ENCODE data around the gene NKX2-3.
A peak's percentile ranks its signal among the peaks of the same experiment; 100 is the strongest.

Gene NKX2-3

DNA sequence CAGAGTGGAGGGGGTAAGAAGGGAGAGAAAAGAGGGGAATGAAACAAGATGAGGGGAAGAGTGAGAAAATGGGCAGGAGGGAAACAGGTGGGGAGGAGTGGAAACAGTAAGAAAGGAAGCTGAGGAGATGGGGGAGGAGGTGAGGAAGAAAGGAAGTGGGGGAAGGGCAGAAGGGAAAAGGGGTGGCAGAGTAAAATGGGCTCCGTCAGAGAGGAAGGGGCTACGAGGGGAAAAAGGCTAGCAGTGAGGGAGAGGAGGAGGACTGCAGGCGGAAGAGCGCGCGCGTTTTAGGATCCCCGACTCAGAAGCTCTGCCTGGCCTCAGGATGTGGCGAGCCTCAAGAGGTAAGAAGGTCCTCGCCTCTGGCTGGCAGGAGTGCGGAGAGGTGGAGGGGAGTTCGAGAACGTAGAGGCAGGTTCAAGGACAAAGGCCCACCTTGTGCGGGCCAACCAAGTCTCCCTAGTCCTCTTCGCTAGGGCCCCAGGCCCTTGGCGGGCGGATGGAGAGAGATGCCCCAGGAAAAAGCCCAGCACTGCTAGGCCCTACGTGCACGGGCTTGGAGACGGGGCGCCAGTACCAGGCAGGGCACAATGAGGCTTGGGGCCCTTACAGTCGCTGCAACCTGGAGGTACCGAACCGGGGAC lies 5.8 kb upstream of the NKX2-3 start:
- ATAC-seq = no peak

DNA sequence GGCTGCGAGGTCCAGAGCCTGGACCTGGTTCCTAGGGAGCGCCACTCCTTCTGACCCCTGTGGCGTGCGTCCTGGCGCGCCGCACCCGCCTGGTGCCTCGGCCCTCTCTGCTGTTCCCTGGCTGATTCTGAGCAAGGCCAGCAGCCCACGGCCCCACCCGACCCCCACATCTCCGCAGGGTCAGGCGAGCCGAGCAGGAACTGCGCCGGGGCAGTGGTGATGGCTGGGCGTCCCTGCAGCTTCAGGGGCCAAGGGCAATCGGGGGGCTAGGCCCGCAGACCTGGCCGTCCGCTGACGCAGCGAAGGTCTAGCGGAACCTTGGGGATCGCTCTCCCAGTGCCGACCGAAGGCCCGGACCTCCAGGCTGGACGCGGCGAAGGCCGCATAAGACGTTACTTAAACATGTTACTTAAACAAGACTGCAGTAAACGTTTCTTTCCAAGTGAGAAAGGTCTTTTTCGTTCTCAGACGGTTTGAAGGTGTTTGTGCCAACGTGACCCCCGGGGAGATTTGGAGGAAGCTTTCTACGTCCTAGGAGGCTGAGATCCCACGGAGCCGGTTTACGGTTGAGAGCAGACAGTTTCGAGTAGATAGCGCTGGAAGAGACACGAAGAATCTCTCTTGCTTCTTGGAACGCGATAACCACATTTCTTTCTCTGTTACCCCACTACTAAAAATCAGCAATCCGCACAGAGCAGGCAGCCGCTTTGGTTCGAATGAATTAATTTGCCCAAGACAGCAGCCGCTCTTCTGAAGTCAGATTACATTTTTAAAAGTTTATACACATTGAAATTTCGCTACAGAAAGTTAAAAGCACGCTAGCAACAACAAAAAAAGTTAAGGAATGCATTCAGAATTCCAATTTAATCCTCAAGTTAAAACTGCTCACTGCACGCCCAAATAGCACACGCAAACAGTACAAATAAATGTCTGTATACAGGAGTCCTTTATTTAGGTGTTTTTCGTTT lies 4.9 kb upstream of the NKX2-3 start:
- no peak for ATAC-seq

DNA sequence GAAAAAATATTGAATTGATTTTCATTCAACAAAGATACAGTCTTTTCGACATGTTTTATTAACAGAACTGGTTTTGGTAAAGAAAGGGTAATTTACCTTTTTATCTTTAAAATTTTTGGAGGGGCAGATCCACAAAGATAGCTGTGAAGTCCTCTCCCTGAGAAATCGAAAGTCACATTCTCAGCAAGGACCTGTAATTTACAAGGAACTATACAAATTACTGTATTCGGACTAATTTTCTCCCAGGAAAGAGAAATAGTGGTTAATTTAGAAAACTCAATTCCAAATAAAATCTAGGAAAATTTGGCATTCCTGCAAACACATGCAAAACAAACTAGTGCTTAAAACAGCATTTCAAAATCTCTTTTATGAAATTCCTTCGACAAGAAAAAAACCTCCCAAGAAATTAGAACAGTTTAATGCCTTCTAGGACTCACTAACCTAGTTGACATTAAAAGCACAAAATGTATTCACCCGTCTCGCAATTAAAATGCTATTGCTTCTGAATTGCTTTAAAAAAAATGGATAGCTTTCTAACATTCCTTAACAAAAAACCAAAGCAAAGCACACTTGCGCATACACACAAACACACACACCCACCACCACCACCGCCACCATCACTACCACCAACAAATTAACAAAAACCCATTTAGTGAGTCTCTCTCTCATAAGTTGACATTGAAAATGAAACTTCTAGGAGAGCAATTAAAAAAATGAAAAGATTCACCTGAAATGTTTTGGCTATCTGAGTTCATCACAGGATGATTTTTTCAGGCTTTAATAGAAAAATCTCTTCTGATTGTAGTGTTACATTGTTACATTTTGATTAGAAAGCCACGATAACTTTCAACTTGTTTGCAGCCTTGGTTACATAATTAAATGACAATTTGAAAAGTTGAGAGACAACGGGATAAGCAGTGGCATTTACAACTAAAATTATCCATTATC lies 4.0 kb upstream of the NKX2-3 start:
- ATAC-seq = no peak

DNA sequence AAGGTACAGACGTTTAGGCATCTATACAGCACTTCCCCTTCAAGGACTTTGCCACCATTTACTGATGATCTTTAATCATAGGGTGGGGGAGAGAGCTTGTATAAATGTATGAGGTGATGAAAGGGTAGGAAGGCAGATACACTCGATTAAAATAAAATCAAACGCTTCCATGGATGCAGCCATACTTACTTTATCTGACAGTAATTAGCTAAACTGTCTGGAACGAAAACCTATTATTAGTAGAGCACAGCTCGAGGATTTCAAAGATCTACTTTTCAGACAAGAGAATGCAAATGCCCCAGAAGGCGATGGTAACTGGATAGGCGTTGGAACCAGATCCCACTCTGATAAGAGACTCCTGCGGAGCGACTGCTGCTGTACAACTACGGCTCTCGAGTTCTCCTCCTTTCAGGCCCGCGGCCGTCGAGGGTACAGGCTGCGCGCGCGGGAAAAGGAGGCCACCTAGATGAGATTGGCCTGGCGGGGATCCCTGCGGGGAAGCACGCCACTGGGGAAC lies 3.1 kb upstream of the NKX2-3 start:
- no peak for ATAC-seq

DNA sequence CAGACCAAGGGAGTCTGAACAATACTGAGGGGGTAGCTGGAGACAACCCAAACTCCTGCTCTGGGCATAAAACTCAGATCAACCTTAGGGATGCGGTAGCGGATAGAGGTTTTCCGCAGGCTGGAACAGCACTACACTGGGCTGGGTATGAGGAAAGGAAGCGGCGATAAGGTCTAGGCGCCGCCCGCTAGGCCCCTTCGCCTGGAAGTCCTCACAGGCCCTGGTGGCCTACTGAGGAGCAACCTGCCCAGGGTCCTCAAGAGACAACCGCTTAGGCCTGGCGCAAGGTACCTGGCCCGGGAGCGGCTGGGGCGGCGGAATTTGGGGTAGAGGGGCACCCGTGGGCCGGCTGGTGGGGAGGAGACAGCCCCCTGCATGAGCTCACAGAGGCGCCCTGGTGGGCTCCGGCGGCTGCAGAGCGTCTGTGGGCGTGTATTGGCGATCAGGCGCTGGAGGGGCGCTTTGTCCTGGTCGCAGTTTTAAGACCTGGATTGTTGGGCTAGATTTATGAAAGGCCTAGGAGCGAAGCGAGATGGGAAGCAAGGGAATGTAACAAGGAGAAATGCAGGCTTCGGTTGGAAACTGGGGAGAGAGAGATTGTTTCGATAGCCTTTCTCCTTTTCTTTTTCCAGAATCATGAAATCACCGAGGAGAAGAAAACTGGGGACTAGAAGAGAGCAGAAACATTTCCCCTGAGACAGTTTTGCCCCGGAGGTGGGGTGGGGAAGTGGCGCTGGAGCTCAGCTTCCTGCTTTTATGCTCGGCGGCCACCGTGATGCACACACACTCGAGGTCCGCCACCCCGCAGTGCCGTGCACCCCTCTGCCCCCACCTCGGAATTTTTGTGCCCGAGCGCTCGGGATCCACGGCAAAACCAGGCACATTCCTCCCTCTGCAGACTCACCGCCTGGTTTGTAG lies 2.4 kb upstream of the NKX2-3 start:
- no peak for ATAC-seq

DNA sequence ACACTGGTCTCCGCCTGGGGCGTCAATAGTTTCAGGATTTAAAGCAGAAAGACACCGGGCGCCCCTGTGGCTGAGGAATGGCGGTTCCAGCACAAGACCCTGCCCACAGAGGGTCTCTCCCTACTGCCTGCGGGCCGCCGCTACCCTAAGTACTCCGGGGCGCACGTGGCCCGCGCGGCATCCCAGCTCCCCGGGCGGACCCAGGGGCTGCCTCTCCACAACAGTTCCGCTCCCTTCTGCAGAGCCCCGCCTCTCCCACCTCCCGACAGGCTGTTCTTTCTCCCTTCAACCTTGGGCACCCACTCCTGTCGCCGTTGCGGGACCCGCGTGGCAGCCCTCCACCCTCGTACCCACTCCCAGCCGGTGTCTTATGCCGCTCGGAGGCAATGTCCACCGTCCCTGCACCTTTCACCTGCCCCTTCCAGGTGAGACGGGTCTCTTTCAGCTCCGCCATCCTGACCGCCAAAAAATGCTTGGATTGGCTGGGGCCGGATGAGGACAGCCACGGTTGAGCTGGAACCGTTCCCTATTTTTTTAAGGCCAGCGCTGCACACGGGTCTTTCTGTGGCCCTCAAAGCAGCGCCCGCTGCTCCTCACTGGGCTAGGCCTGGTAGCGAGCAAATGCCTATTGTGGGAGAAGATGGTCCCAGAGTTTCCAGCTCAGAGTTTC lies 1.6 kb upstream of the NKX2-3 start:
- no peak for ATAC-seq

DNA sequence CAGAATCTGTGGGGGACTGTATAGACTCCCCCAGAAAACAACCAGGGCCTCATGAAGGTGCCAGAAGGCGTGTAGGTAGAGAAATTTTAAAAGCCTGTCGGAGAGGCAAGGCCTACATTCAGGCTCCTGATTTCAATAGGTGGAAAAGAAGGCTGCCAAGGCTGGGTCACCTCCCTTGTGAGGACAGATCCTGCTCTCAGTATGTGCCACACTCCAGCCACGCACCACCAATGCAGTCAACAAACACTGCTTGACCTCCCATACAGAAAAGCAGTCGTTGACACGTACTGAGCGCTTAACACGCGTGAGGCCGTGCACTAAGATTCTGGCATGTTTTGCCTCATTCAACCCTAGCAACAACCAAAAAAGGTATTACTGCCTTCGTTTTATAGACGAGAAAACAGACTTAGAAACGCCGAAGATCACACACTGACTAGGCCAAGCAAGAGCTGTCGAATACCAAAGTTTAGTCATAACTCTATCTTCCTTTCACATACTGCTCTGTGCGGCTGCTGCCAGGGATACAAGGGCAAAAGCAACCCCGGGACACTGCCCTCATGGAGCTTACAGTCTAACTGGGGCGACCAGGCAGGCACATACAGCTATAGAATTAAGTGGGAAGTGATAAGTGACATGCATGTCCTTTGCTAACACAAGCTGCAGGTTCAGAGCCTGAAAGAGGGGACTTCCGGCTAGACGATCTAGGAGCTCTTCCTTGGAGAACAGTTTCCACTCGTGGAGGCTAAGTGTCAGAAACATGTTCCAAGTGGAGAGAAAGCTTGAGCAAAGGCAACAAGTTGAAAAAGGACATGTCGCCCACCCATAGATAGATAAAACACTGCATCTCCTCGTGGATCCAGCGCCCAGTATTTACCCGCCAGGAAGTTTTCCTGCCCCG lies 797 bp upstream of the NKX2-3 start:
- ATAC-seq = no peak

DNA sequence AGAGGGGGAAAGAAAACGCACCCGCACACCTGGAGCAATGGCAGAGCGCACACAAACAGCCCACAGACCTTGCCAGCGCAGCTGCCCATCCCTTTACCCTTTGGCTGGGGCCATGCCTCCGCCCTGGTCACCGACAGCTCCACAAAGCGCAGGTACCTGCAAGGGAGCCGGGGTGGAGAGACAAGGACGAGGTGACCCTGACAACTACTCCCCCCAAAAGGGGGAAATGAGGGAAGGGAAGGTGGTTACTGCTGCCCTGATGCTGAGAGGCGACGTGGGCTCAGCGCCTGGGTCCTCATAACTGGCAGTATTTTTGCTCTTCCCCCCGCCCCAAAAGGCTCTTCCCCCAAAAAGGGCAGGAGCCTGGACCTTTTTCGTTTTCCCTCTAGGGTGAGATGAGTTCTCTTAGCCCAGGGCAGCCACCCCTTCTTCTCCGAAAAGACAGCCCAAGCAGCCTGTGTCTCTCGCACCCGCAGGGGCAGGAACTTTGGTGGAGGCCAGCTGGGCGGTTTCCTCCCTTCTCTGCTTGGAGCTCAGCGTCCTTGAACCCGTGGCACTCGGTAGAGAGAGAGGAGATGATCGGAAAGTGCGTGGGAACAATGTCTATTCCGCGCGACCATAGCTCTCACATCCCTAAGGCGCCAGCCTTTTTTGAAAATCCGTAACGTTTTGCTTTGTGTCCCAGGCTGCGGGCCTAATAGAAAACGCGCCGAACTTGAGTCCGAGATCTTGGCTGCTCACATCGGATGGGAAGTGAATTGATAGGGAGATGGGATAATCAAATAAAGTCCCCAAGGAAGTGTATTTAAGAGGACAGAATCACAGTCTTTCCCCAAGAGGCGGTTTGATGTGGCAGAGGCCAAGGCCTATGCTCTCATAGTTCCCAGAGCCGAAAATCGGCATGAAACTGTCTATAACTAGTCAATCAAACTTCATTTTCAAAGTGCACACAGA lies 1.0 kb downstream of the NKX2-3 start:
- ATAC-seq = no peak

DNA sequence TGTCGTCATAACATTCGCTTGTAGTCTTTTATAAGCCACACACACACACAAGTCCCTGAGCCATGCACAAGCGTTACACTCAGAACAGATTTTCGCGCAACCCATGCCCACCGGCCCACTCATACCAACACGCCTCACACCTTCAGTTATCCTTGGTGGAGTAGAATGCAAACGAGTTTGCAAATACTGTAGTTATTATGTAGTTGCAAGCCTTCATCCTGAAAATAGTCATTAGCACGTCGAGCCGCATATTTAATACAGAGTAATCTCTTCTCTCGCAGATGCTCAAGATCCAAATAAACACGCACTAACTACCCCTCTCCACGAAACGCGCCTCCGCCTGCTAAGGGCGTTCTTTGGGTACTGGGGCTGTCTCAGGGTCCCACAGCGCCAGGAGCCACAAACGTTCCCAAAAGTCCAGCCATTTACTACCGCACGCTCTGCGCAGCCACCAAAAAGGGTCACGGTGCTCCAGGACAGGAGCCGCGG lies 1.8 kb downstream of the NKX2-3 start:
- ATAC-seq = no peak

DNA sequence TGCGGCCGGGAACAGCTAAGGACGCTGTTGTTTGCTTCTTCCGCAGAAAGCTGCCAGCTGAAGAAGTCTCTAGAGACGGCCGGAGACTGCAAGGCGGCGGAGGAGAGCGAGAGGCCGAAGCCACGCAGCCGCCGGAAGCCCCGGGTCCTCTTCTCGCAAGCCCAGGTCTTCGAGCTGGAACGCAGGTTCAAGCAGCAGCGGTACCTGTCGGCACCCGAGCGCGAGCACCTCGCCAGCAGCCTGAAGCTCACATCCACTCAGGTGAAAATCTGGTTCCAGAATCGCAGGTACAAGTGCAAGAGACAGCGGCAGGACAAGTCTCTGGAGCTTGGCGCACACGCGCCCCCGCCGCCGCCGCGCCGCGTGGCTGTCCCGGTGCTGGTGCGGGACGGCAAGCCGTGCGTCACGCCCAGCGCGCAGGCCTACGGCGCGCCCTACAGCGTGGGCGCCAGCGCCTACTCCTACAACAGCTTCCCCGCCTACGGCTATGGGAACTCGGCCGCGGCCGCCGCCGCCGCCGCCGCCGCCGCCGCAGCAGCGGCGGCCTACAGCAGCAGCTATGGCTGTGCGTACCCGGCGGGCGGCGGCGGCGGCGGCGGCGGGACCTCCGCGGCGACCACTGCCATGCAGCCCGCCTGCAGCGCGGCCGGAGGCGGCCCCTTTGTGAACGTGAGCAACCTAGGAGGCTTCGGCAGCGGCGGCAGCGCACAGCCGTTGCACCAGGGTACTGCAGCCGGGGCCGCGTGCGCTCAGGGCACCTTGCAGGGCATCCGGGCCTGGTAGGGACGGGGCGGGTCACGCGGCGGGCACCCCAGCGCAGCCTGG lies 2.4 kb downstream of the NKX2-3 start:
- peak in 1 of 2 donors; percentile 30 for ATAC-seq

DNA sequence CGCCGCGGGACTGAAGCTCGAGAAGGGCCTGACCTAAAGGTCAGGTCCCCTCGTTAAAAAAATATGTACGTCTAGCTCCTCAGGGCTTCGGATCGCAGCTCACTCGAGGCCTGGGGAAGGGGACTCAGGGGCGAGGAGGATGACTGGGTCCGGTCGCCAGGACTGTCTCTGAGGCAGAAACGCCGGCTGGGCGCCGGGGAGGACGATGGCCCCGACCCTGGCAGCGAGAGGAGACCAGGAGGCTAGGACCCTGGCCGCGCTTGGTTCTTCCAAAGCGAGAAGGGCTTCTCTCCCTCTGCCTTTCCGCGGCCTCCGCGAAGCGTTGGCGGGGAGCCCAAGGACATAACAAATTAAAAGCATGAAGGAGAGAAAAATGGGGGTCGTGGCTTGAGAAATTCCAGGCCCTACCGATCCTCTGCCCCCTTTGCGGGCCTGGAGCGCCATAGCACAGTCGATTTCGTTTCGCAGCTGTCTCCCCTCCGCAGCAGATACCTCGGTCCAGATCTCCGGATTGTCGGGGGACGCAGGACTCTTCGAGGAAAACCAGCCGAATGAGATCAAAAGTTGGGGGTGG lies 3.1 kb downstream of the NKX2-3 start:
- ATAC-seq = no peak

DNA sequence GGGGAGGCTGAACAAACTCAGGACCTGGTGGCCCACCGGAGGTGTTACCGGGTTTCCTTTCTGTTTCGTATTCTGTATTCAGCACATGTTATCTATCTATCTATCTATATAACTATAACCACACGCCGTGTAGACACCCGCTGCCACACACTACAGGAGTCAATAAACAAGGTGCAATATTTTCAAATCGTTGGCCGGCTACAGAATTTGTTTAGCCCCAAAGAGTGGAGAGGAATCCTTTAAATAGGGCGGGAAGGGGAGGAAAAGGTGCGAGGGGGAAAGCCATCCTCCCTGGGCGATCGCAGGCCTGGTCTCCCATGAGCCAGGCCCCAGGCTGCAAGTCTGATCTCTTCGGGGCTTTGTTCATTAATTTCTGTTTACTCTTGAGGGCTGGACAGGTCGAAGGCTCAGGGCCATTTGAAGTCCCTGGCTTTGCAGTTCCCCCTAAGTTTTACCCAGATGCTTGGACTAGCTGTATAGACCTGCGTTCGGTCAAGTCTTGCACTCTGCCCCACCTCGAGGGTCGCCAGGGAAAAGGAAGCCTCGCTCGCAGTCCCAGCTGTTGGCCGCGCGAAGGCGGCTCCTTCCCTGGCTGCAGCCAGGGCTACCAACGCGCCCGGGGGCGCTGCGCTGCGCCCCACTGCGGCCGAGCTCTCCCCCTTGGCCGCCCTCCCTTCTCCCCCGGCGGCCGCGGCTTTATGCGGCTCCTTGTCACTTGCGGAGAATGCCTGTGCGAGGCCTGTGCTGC lies 3.8 kb downstream of the NKX2-3 start:
- no peak for ATAC-seq

DNA sequence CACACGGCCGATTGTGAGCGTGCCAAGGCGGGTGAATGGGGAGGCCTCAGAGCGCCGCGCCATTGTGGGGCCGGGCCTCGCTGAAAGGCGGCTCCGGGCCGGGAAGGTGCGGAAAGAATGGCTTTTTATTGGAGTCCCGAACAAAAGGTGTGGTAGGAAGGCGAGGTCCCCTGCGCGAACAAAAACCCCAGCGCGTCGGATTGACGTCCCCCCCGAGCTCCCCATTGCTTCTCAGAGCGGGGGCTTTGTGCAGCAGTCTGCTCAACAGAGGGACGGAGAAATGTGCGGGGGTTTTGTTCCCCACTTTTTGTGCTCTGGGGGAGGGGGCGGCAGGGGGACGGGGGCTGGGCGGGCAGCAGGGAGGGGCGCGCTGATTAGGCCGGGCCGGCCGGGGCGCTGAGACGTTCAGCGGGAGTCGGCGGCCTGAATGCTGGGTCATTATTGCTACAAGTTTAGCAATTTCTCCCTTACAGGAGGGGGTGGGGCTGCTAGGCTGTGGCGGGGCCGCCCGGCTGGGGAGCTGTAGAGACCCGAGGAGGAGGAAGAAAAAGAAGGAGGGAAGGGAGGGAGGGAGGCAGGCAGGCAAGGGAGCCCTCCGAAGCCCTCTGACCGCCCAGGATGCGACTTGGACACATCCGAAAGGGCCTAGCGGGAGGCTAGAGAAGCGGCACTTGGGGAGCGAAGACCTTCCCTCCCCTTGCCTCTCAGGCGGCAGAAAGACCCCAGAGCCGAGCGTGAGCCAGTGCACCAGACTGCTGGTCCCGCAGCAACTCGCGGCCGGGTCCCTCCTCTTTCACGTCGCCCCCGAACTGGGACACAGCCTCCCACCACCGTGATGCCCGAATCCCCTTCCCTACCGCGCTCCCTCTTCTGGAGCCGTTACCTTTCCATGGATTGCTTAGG lies 4.6 kb downstream of the NKX2-3 start:
- no peak for ATAC-seq

DNA sequence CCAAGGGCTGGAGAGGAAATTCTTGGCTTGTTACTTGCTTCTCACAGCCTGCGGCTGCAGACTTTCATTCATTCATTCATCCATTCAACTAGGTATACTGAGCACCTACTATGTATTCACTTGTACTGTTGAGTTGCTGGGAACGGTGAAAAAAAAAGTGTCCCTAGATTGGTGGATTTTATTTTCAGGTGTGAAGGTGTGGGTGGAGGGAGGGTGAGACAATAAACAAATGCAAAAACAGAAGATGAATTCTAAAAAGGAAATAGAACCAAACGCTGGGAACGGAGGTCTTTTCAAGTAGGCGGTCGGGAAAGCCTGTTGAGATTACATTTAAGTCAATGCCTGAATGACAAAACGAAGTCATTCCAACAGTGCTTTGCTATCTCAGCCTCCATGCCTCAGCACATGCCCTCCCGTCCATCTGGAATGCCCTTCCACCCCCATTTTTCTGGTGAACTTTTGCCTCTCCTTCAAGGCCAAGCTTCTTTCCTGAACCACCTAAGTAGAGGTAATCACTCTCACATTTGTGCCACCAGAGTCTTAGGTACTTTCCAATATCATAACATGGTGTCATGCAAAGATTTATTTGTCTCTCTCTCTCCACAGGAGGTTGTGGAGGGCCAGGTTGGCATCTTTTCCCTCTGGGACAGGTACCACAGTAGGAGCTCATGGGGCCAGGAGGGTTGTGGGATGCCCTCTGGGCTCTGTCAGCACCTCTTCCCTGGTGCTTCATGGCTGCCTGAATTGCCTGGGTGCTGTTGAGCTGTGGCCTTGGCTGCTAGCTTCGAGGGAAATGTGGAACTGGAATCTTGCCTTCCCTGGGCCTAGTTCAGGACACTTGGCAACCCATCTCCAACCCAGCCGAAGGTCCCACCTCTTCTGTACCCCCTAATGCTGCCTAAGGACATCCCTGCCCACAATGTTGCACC lies 5.5 kb downstream of the NKX2-3 start:
- ATAC-seq = no peak

All from activated CD4-positive, CD25-positive, alpha-beta regulatory T cell treated with anti-CD3 and anti-CD28 coated beads, Interleukin-2, amount 50 U/mL, for 24 hours (primary cell).